Ascending aorta (tissue), 2 donors: ENCODE measurements around the gene KRT77. TPM values are rescaled to one million over a fixed set of nuclear protein-coding genes. Genes with fewer than 3 reads are reported as not detected.

Experiments
- DNase-seq, 2 donors: peaks; one replicate each; pipeline ENCODE4 v3.0.0-alpha.2; 2019; ENCODE audit warnings: low spot score in 2 of 2
- H3K27ac ChIP-seq, 2 donors: fragments of 200-600 bp; sonication (generic); one replicate each; pipeline ENCODE4 v1.5.1; 2016 to 2017; ENCODE audit warnings: mild to moderate bottlenecking in 1 of 2
- H3K27me3 ChIP-seq: fragments of 200-600 bp; sonication (generic); one replicate; pipeline ENCODE4 v1.5.1; 2017
- H3K36me3 ChIP-seq, 2 donors: fragments of 200-600 bp; sonication (generic); one replicate each; pipeline ENCODE4 v1.5.1; 2016
- H3K4me1 ChIP-seq, 2 donors: fragments of 200-600 bp; sonication (generic); one replicate each; pipeline ENCODE4 v1.5.1; 2016 to 2017; ENCODE audit warnings: mild to moderate bottlenecking in 1 of 2
- H3K4me3 ChIP-seq, 2 donors: fragments of 200-600 bp; sonication (generic); one replicate each; pipeline ENCODE4 v1.5.1; 2016 to 2017; ENCODE audit warnings: mild to moderate bottlenecking in 1 of 2
- H3K9me3 ChIP-seq, 2 donors: fragments of 200-600 bp; sonication (generic); one replicate each; pipeline ENCODE4 v1.5.1; 2016
- CTCF ChIP-seq, 3 experiments: fragments of 200-600 bp in 2 of 3; fragments of 450-650 bp in 1 of 3; sonication (generic) in 2 of 3; IDR thresholded peaks; one replicate each; pipeline ENCODE4 v1.5.1; 2016 to 2019; ENCODE audit warnings: antibody characterized with exemption in 3 of 3, mild to moderate bottlenecking in 1 of 3, moderate library complexity in 1 of 3
- intact Hi-C: fragments of 100-400 bp; cut with DNase I; formaldehyde crosslinking; loops from one replicate; pipeline ENCODE4 v1.15.1; 2023
- total RNA-seq: library from RNA; depleted of rRNA; stranded (reverse); fragments of >200 nt; gene quantifications from one replicate; pipeline ENCODE4 v1.1.0, GENCODE V29; 2016

Gene KRT77
- total RNA-seq, 1 donor from 2014 or later = not detected

- Histone ChIP-seq H3K4me1 (no peaks in the 10 kb centered on the region), H3K4me3 (no peak overlapping the region), H3K27me3 (no peaks in the 10 kb centered on the region), H3K9me3 (no peaks in the 10 kb centered on the region), H3K27ac (no peak overlapping the region), H3K36me3 (no peaks in the 10 kb centered on the region)
- intact Hi-C loops = no loop called here
- DNase-seq = no peak
- TF ChIP-seq CTCF (IDR thresholded peaks at IDR 0.05) = no peak
Observed at GRCh38 chr12:52740584-52740983, 37.3 kb upstream of the KRT77 start.

- no peaks in the 10 kb centered on the region for H3K27me3 ChIP-seq
- DNase-seq = no peak
- no peaks in the 10 kb centered on the region for H3K36me3 ChIP-seq
- TF ChIP-seq CTCF (IDR thresholded peaks at IDR 0.05) = no peak
- intact Hi-C loops = no loop called here
- H3K4me1 ChIP-seq = no peaks in the 10 kb centered on the region
- H3K4me3 ChIP-seq = no peak overlapping the region
- no peaks in the 10 kb centered on the region for H3K9me3 ChIP-seq
- no peak overlapping the region for H3K27ac ChIP-seq
Observed at GRCh38 chr12:52739963-52740362, 36.6 kb upstream of the KRT77 start.

DNA sequence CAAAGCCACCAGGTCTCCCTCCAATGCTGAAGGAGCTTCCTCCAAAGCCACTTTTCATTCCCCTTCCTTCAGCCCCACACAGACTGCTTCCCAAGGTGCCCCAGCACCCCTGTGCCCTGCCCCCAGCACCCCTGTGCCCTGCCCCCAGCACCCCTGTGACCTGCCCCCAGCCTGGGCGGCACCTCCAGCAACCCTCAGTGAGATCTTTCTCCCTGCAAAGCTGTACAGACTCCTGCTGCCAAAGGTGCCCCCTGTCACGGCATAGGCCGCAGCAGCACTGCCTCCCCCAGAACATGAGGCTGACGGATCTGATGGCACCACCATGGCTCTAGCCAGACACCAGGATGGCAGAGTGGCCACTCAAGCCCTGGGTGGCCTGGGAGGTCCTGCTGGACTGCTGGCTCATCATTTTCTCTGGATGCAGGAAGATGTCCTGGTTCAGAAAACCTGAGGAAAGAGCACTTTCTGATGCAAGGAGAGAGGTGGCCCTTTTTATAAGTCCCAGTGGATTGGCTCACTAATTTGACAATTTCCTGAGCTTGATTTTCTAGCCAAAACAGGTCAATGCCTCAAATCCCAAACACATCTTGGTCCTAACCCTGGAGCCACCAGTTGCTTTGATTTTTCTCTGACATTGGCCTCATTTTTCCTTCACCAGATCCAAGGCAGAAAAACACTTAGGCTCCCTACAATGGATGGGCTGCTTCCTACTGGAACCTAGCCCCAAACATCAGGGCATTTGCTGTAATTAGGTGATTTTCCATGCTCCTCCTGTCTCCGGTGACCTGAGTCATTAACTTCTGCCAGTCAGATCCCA lies 32.7 kb upstream of the KRT77 start:
- no peaks in the 10 kb centered on the region for H3K4me1 ChIP-seq
- no peak overlapping the region for H3K27ac ChIP-seq
- no peaks in the 10 kb centered on the region for H3K36me3 ChIP-seq
- TF ChIP-seq CTCF (IDR thresholded peaks at IDR 0.05) = no peak
- no peak overlapping the region for H3K4me3 ChIP-seq
- intact Hi-C loops = no loop called here
- H3K27me3 ChIP-seq = no peaks in the 10 kb centered on the region
- no peaks in the 10 kb centered on the region for H3K9me3 ChIP-seq
- DNase-seq = no peak

DNA sequence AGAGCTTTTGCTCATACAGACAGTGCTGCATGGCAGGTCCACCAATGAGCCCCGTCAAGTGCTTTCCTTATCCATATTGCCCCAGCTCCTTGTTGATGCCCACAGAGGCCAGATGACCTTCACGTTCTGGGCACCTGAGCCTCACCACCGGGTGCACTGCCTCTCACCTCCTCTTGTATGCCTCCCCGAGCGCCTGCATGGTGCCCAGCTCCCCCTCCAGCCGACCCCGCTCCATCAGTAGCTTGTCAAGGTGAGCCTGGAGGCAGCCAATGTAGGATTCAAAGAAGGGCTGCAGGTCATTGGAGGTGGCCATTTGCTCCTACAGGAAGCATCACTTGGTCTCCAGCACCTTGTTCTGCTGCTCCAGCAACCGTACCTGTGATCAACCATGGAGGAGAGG lies 31.8 kb upstream of the KRT77 start:
- Histone ChIP-seq H3K36me3 (no peaks in the 10 kb centered on the region), H3K4me3 (no peak overlapping the region), H3K9me3 (no peaks in the 10 kb centered on the region), H3K27ac (no peak overlapping the region), H3K4me1 (no peaks in the 10 kb centered on the region), H3K27me3 (no peaks in the 10 kb centered on the region)
- intact Hi-C loops = no loop called here
- DNase-seq = no peak
- TF ChIP-seq CTCF (IDR thresholded peaks at IDR 0.05) = no peak

GRCh38 chr12:52730793-52731192 lies 27.5 kb upstream of the KRT77 start:
- TF ChIP-seq CTCF (IDR thresholded peaks at IDR 0.05) = no peak

More at GRCh38 chr12:52730793-52731192, 27.5 kb upstream of the KRT77 start:
- H3K36me3 ChIP-seq = no peaks in the 10 kb centered on the region
- intact Hi-C loops = no loop called here
- no peak overlapping the region for H3K4me3 ChIP-seq
- H3K27me3 ChIP-seq = no peaks in the 10 kb centered on the region
- H3K4me1 ChIP-seq = no peaks in the 10 kb centered on the region
- DNase-seq = no peak
- H3K27ac ChIP-seq = no peak overlapping the region
- no peaks in the 10 kb centered on the region for H3K9me3 ChIP-seq
